Measurements from ENCODE around the gene SLC9A8.
A peak's percentile ranks its signal among the peaks of the same experiment; 100 is the strongest.
"Not testable (repeated sequence)": the region's sequence is repeated elsewhere in the genome, so short reads cannot be mapped to it uniquely, and the experiment has no call there.

The SLC9A8 gene

GRCh38 chr20:49851991-49852390, 39.4 kb downstream of the SLC9A8 start:
- DNase-seq, result no peak

DNA sequence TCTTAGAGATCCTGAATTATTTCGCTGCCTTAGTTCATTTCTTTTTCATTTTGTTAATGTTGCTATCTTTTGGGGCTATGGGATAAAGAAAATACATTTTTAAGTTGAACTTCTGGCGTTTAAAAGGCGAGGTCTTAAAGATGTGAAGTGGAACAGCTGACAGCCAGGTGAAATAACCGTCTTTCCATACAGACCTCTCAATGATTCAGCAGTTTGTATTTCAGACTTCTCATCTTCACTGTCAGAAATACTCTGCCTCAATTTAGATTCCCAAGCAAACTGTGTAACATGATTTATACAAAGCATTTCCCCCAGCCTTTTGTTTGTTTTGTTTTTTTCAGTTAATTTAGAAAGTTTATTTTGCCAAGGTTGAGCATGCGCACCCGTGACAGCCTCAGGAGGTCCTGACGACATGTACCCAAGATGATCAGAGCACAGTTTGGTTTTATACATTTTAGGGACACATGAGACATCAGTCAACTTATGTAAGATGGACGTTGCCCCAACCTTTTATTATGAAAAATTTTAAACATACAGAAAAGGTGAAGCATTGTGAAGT, 40.0 kb downstream of the SLC9A8 start:
- no peak for DNase-seq

DNA sequence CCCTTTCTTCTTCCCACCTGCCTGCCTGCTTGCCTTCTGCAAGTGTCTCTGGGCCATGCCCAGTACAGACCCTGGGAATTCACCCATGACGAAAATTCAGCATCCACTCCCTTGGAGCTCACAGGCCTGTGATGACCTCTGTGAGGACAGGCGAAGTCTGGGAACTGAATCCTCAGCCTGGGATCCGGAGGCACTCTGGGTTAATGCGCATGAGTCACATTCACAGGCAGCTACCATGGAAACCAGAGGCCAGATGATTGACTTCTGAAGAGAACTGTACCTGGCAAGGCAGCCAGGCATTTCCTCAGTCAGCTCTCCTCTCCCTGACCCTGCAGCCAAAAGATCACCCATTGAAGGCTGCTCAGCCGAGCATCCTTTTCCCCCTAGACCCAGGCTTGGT, 41.0 kb downstream of the SLC9A8 start:
- DNase-seq, result peak; percentile 80

GRCh38 chr20:49854190-49854875, 41.7 kb downstream of the SLC9A8 start:
- no peak for DNase-seq

- no peak for DNase-seq
These were observed 44.3 kb downstream of the SLC9A8 start for GRCh38 chr20:49856904-49857303.

GRCh38 chr20:49858076-49858585, 45.5 kb downstream of the SLC9A8 start:
- DNase-seq, result no peak

DNA sequence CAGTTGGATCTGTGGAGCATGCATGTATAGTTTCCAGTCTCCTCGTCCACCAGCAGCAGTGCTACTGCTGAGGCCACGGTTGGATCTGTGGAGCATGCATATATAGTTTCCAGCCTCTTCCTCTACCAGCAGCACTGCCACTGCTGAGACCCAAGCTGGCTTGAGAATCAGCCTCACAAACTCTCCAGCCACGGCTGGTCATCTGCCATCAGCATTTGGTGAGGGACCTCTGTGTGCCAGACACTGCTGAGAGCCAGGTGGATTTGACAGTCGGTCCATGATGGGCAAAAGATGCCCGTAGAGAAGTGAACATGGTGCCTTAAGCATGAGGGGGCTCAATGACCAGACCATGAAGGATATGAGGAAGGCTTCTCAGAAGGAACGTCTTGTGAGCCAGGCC, 46.4 kb downstream of the SLC9A8 start:
- no peak for DNase-seq

DNA sequence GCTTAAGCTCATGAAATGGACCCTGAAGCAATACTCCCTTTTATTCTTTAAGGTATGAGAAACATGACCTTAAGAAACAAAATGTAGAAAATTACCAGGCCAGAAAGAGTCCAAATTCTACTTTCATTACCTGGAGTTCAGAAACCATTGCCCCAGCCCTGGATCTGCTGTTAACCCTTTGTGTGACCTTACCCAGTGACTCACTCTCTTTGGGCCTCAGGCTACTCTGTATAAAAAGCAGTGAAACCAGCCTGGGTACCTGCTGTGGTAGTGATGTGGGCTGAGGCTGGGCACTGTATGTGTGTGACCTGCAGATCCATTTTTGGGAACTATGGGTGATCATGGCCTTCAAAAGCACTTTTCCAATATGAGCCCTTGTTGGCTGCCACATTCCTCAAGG, 47.2 kb downstream of the SLC9A8 start:
- no peak for DNase-seq

- DNase-seq, result not testable (repeated sequence)
These were observed 48.6 kb downstream of the SLC9A8 start for GRCh38 chr20:49861232-49861631.

DNA sequence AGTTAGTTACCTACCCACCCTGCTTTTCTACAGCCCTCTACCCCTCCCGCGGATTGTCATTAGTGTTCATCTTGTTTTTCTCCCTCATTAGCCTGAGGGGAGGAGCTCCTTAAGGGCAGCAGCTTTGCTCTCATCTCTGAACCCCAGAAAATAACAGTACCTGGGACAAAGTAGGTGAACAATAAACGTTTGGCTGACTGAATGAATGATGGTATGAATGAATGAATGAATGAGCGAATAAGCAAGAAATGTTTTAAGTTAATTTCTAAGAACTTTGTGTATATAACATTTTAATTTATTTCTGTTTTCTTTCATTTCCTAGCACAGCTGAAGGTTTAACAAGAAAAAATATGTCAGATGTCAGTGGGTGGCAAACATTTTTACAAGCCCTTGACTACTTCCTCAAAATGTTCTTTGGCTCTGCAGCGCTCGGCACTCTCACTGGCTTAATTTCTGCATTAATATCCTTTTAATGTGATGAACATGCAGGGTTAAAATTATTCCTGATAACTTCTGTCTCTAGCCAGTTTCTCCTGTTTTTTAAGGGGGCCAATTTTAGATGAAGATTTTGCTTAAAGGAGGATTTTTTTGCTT, 50.1 kb downstream of the SLC9A8 start:
- DNase-seq, result no peak

- DNase-seq, result no peak
These were observed 51.0 kb downstream of the SLC9A8 start for GRCh38 chr20:49863666-49864065.

- DNase-seq, result no peak
These were observed 52.9 kb downstream of the SLC9A8 start for GRCh38 chr20:49865559-49865958.

GRCh38 chr20:49866051-49866450, 53.4 kb downstream of the SLC9A8 start:
- DNase-seq, result no peak

DNA sequence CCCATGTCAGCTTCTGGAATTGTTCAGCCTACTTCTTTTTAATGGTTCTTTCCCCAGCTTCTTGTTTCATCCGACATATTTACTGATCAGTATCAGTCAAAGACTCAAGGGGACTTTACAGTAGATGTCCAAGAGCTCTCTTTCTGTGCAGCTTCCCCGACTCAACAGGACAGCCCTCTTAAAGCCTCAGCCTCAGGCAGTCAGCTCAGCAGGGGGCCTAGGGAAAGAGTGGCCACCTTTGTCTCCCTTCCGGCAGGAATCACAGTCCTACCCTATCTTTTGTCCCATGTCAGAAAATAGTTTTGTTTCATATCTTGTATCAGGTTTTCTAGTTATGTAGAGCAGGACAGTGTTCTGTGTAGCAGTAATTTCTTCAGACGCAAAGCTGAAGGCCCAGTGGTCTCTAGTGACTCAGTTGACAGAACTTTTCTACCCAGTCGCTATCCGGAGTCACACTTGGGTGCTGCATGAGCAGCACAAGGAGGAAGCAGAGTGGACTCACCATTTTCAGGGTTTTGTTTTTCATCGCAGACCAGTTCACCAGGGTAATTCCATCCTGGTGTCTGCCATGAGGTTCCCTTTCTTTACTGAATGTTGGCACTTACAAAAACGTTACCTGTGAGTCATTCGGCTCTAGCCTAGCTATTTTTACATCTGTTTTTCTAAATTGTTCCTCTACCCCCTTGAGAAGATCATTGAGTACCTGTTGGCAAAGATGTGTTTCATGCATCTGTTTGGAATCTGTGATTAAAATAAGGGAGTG, 55.0 kb downstream of the SLC9A8 start:
- no peak for DNase-seq

- DNase-seq, result no peak
These were observed 55.9 kb downstream of the SLC9A8 start for GRCh38 chr20:49868538-49868937.

DNA sequence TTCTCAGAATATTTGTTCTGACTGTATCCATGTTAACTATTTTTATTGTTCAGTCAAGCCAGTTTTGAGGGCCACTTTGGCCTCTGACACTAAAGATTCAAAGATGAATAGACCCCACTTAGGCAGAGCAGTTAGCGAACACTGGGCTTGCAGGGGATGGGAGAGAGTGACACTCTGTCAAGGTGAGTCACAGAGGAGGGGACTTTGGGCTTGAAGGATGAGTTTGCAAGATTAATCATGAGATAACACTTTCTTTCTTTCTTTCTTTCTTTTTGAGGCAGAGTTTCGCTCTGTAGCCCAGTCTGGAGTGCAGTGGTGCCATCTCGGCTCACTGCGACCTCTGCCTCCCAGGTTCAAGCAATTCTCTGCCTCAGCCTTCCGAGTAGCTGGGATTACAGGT, 56.3 kb downstream of the SLC9A8 start:
- no peak for DNase-seq

DNA sequence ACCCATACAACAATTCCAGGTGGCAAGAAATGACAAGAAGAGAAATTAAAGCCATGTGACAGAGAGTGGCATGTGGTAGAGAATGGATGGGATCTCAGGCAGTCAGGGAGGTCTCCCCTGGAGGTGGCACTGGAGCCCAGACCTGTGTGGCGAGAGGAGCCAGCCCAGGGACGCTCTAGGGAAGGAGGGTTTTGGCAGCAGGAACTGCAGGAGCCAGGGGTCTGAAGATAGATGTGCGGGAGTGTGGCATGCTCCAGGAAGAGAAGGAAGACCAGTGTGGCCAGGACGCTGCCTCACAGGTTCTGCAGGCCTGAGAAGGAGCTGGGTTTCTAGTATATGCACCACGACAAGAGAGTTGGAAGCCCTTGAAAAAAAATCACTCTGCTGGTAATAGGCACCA, 57.6 kb downstream of the SLC9A8 start:
- DNase-seq, result no peak

DNA sequence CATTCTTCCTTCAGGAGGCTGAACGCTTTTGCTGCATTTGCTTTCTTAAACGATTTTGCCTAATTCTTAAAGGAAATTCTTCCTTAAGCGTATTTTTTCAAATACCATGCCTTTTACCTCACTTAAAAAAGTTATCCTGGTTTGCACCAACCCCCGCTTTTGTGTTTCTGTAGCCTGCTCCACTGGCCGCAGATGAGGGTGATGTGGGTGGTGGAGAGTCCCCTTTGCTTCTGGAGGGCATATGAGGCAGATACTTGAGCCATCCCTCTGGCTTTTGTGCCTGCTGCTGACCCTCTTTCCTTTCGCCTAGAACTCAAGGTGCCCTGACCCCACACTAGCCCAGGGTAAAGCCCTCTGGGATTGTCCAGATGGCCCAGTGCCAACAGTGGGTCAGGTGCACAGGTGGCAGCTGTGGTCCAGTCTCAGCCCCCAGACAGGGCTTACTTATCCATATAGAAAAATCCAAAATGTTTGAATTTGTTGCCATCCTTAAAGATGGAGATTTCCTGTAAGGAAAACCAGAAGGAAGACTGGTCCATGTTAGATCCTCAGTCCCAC, 58.8 kb downstream of the SLC9A8 start:
- DNase-seq, result no peak

- no peak for DNase-seq
These were observed 59.4 kb downstream of the SLC9A8 start for GRCh38 chr20:49872056-49872455.

DNA sequence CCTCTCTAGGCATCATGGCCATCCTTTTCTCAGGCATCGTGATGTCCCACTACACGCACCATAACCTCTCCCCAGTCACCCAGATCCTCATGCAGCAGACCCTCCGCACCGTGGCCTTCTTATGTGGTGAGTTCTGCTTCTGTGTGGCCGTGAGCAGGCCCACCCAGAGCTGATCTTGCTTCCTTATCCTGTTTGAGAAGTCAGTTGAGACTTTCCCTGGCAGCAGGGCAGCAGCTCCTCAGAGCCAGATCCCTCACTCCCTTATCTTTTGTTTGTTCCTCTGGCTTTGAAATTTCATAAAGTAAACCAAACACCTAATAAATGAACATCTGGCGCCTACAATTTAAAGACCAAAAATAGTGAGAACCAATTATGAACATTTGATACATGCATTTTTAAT, 62.1 kb downstream of the SLC9A8 start:
- DNase-seq, result no peak

DNA sequence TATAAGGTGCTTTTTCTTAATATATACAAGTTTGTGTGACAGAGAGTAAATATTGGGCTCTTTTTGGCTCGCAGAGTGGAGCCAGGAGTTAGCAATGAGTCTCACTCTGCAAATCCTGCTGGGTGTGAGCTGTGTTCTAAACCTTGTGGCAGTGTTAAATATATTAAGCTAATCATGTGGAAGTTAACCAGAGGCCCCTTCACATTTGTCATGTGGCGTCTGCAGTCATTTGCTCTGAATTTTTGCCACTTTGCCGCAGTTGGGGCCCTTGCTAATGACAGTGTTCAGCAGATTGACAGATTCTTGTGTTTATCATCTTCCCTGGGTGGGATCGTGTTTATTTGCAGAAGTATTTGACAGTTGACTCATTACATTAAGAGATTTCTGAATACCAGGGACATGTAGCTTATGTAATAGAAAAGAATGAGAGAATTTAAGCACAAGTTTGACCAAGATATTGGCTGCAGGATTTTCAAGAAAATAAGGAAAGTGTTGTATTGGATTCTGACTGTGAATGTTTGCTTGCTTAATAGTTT, 64.8 kb downstream of the SLC9A8 start:
- DNase-seq, result no peak

- no peak for DNase-seq
These were observed 66.3 kb downstream of the SLC9A8 start for GRCh38 chr20:49878977-49879376.

GRCh38 chr20:49880177-49880576, 67.5 kb downstream of the SLC9A8 start:
- DNase-seq, result no peak
